Parathyroid adenoma (tissue), 2 donors: ENCODE data around the gene TMPRSS13.

ENCODE experiments used
- H2AFZ ChIP-seq: fragments of 300-600 bp; sonication (generic); one replicate; pipeline ENCODE4 v1.7.0; 2017; ENCODE audit warnings: antibody characterized with exemption, mild to moderate bottlenecking
- H3K27ac ChIP-seq: fragments of 300-600 bp; sonication (generic); one replicate; pipeline ENCODE4 v1.7.0; 2017
- H3K27me3 ChIP-seq: fragments of 300-600 bp; sonication (generic); one replicate; pipeline ENCODE4 v1.7.0; 2017; ENCODE audit warnings: low read length; ENCODE audit not compliant: control insufficient read depth, insufficient read depth
- H3K36me3 ChIP-seq: fragments of 300-600 bp; sonication (generic); one replicate; pipeline ENCODE4 v1.7.0; 2017; ENCODE audit warnings: low read length; ENCODE audit not compliant: control insufficient read depth, insufficient read depth
- H3K4me1 ChIP-seq: fragments of 300-600 bp; sonication (generic); one replicate; pipeline ENCODE4 v1.7.0; 2017; ENCODE audit warnings: control low read depth
- H3K4me2 ChIP-seq: fragments of 300-600 bp; sonication (generic); one replicate; pipeline ENCODE4 v1.7.0; 2017; ENCODE audit warnings: low read length
- H3K4me3 ChIP-seq: fragments of 300-600 bp; sonication (generic); one replicate; pipeline ENCODE4 v1.7.0; 2017; ENCODE audit warnings: low read depth, low read length
- H3K79me2 ChIP-seq: fragments of 300-600 bp; sonication (generic); one replicate; pipeline ENCODE4 v1.7.0; 2017; ENCODE audit warnings: control low read depth
- H3K9ac ChIP-seq: fragments of 300-600 bp; sonication (generic); one replicate; pipeline ENCODE4 v1.7.0; 2017; ENCODE audit warnings: mild to moderate bottlenecking
- H3K9me3 ChIP-seq: fragments of 300-600 bp; sonication (generic); one replicate; pipeline ENCODE4 v1.7.0; 2017; ENCODE audit warnings: low read length; ENCODE audit not compliant: control insufficient read depth
- TF ChIP-seq, protein P1 (sequence below): fragments of 300-600 bp; sonication (generic); IDR thresholded peaks from one replicate; pipeline ENCODE4 v1.7.0; 2017; ENCODE audit warnings: antibody characterized with exemption, mild to moderate bottlenecking
- donor health status: primary hyperparathyroidism.

Gene TMPRSS13

DNA sequence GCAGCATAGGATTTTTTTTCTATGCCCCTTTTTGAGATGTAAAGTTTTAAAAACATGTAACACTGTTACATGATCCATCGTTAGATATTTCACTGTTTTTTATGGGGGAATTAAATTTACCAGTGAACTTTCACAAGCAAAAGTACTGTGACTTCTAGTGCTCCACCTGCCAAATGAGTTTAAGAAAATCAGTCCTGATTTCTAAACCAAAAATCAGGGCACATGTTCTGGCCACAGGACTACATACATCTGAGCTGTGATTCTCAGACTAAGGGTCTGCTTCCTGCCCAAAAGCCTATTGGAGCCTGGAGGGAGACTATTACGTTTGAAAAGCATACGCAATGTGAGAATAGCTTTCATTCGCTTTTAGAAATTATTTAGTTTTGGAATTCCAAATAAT is 22.5 kb downstream of the TMPRSS13 start:
- Histone ChIP-seq H3K27me3 (no peaks in the 10 kb centered on the region), H3K4me2 (no peak overlapping the region), H3K9me3 (no peaks in the 10 kb centered on the region), H2AFZ (no peak overlapping the region), H3K4me1 (no peaks in the 10 kb centered on the region), H3K9ac (no peak overlapping the region), H3K27ac (no peak overlapping the region), H3K79me2 (no peaks in the 10 kb centered on the region), H3K4me3 (no peak overlapping the region), H3K36me3 (no peaks in the 10 kb centered on the region)
- TF ChIP-seq, protein P1, sequence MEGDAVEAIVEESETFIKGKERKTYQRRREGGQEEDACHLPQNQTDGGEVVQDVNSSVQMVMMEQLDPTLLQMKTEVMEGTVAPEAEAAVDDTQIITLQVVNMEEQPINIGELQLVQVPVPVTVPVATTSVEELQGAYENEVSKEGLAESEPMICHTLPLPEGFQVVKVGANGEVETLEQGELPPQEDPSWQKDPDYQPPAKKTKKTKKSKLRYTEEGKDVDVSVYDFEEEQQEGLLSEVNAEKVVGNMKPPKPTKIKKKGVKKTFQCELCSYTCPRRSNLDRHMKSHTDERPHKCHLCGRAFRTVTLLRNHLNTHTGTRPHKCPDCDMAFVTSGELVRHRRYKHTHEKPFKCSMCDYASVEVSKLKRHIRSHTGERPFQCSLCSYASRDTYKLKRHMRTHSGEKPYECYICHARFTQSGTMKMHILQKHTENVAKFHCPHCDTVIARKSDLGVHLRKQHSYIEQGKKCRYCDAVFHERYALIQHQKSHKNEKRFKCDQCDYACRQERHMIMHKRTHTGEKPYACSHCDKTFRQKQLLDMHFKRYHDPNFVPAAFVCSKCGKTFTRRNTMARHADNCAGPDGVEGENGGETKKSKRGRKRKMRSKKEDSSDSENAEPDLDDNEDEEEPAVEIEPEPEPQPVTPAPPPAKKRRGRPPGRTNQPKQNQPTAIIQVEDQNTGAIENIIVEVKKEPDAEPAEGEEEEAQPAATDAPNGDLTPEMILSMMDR, result no peak

DNA sequence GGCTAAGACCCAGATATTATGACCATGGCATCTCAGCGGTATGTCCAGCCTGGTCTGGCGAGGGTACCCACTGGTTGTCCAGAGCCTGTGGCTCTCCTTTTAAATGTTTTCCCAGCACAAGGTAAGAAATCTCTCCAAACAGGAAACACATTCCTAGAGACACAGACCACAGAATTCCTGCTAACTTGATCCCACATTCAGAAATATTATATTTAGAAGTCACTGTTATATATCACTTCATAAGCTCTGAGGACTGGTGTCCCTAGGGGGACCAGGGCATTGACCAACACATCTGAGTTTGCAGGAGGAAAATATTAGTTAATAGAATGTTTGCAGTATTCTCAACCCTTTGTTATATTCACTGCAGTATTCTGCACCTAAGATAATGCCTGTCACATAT is 23.1 kb downstream of the TMPRSS13 start:
- Histone ChIP-seq H3K4me3 (no peak overlapping the region), H2AFZ (no peak overlapping the region), H3K9me3 (no peaks in the 10 kb centered on the region), H3K36me3 (no peaks in the 10 kb centered on the region), H3K27me3 (no peaks in the 10 kb centered on the region), H3K4me2 (no peak overlapping the region), H3K27ac (no peak overlapping the region), H3K79me2 (no peaks in the 10 kb centered on the region), H3K4me1 (no peaks in the 10 kb centered on the region), H3K9ac (no peak overlapping the region)
- TF ChIP-seq, protein P1, result no peak

DNA sequence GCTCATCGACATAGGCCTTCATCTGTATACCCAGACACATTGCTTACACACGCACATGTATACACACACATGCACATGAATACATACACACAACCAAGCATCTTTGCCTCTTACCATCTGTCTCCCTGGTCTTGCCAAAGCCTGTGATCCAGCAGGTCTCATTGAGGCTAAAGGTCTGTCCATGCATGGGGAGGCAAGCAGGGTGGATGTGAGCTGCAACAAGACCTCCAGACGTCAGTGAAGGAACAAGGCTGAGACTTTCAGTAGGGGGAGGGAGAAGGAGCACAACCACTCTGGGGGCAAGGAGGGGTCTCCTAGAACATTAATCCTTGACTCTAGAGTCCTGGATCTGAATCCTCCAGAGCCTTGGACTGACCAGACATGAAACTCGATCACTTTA is 23.7 kb downstream of the TMPRSS13 start:
- H3K27ac ChIP-seq, result no peak overlapping the region
- no peaks in the 10 kb centered on the region for H3K4me1 ChIP-seq
- H3K9me3 ChIP-seq, result no peaks in the 10 kb centered on the region
- no peaks in the 10 kb centered on the region for H3K79me2 ChIP-seq
- TF ChIP-seq, protein P1, result no peak
- no peak overlapping the region for H3K9ac ChIP-seq
- no peaks in the 10 kb centered on the region for H3K27me3 ChIP-seq
- H3K4me3 ChIP-seq, result no peak overlapping the region
- H3K36me3 ChIP-seq, result no peaks in the 10 kb centered on the region
- no peak overlapping the region for H3K4me2 ChIP-seq
- H2AFZ ChIP-seq, result no peak overlapping the region

DNA sequence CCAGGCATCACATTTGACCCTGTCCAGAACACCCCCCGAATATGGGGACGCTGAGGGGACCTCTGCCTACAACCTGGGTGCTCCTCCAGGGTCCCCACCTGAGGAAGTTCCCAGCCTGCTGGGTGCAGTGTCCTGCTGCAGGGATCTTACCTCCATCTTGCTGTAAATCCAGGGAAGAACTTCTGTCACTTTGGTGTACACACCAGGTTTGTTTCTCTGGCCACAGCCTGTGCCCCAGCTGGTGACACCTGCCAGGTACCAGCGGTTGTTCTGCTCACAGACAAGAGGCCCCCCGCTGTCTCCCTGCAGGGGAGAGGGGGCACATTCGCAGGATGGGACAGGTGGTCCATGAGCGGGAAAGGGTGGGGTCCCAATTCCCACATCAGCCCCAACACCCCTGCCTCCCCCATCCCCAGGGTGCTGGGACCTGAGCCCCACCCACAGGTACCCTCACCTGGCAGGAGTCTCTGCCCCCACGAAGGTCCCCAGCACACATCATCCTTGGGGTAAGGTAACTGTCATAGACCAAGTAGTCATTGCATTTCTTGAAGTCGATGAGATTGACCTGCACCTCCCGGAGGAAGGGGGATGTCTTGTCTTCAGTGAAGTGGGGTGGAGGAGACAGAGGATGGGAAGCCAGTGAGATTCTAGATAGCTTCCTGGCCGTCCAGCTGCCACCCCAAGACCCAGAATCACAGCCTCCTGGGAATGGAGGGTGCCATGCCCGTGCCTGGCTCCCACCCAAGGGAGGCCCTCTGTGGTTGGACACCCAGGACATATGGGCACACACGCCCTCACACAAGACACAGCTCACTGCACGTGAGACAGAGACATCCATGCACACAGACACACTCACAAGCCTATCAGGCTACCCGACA is 25.5 kb downstream of the TMPRSS13 start:
- Histone ChIP-seq H3K4me2 (no peak overlapping the region), H3K27ac (no peak overlapping the region), H3K9me3 (no peaks in the 10 kb centered on the region), H3K4me1 (no peaks in the 10 kb centered on the region), H3K79me2 (no peaks in the 10 kb centered on the region), H3K36me3 (no peaks in the 10 kb centered on the region), H2AFZ (no peak overlapping the region), H3K4me3 (no peak overlapping the region), H3K9ac (no peak overlapping the region), H3K27me3 (no peaks in the 10 kb centered on the region)
- TF ChIP-seq, protein P1, result no peak
